Breast epithelium (tissue), 4 donors: ENCODE data around the gene BCL2L13. TPM values are rescaled to one million over a fixed set of nuclear protein-coding genes. Genes with fewer than 3 reads are reported as not detected.

Experiments used
- DNase-seq, 2 donors: peaks; one replicate each; pipeline ENCODE4 v3.0.0-alpha.2; 2019; ENCODE audit warnings: low spot score in 2 of 2
- H3K27ac ChIP-seq, 2 donors: fragments of 200-600 bp; sonication (generic) in 1 of 2; one replicate each; pipeline ENCODE4 v1.5.1; 2016 to 2019; ENCODE audit warnings: mild to moderate bottlenecking in 1 of 2
- H3K27me3 ChIP-seq, 2 donors: fragments of 200-600 bp; sonication (generic) in 1 of 2; one replicate each; pipeline versions ENCODE4 v1.5.1 to v1.6.0; 2017 to 2019; ENCODE audit warnings: control low read depth in 1 of 2, mild to moderate bottlenecking in 1 of 2
- H3K36me3 ChIP-seq: fragments of 200-600 bp; one replicate; pipeline ENCODE4 v1.5.1; 2019
- H3K4me1 ChIP-seq, 2 donors: fragments of 200-600 bp; sonication (generic); one replicate each; pipeline ENCODE4 v1.5.1; 2016 to 2019; ENCODE audit warnings: control low read depth in 1 of 2
- H3K4me3 ChIP-seq, 3 donors: fragments of 200-600 bp; sonication (generic); 1 replicate in 2 of 3; 2 replicates in 1 of 3; pipeline ENCODE4 v1.5.1; 2016 to 2019; ENCODE audit warnings: mild to moderate bottlenecking in 3 of 3, moderate library complexity in 2 of 3
- H3K9me3 ChIP-seq, 2 donors: fragments of 200-600 bp; sonication (generic) in 1 of 2; one replicate each; pipeline ENCODE4 v1.5.1; 2016 to 2019; ENCODE audit warnings: control low read depth in 1 of 2
- POLR2A ChIP-seq: fragments of 450-650 bp; IDR thresholded peaks from one replicate; pipeline ENCODE4 v1.6.1; 2016; ENCODE audit warnings: antibody characterized with exemption, mild to moderate bottlenecking, moderate library complexity
- POLR2AphosphoS5 ChIP-seq, 3 donors: sonication (generic); formaldehyde crosslinking; IDR thresholded peaks; one replicate each; pipeline ENCODE4 v1.6.1; 2017; ENCODE audit warnings: antibody characterized with exemption in 3 of 3
- intact Hi-C: fragments of 100-400 bp; cut with DNase I; formaldehyde crosslinking; loops from one replicate; pipeline ENCODE4 v1.15.1; 2023; ENCODE audit warnings: low total_unique reads
- total RNA-seq, 3 donors: library from RNA; depleted of rRNA; stranded (reverse); fragments of >200 nt; gene quantifications; one replicate each; pipeline ENCODE4 v1.1.0, GENCODE V29; 2016
- TF ChIP-seq, protein P1 (sequence below), 3 donors: fragments of 450-650 bp; IDR thresholded peaks; one replicate each; pipeline ENCODE4 v1.5.1; 2016 to 2017; ENCODE audit warnings: antibody characterized with exemption in 3 of 3, mild to moderate bottlenecking in 3 of 3, moderate library complexity in 3 of 3

The BCL2L13 gene
- total RNA-seq, 3 donors from 2014 or later, result 46.9 to 140 (median 61.6) TPM

GRCh38 chr22:17597217-17597616 is 41.3 kb upstream of the BCL2L13 start:
- Histone ChIP-seq H3K9me3 (no peaks in the 10 kb centered on the region), H3K36me3 (peaks cover 5% of the 10 kb centered on the region), H3K4me3 (no peak overlapping the region), H3K4me1 (no peaks in the 10 kb centered on the region), H3K27me3 (no peaks in the 10 kb centered on the region), H3K27ac (no peak overlapping the region)
- intact Hi-C loops, result no loop called here
- no peak for DNase-seq
- TF ChIP-seq POLR2AphosphoS5 (IDR thresholded peaks at IDR 0.05) (no peak), POLR2A (no peak)
- TF ChIP-seq, protein P1, sequence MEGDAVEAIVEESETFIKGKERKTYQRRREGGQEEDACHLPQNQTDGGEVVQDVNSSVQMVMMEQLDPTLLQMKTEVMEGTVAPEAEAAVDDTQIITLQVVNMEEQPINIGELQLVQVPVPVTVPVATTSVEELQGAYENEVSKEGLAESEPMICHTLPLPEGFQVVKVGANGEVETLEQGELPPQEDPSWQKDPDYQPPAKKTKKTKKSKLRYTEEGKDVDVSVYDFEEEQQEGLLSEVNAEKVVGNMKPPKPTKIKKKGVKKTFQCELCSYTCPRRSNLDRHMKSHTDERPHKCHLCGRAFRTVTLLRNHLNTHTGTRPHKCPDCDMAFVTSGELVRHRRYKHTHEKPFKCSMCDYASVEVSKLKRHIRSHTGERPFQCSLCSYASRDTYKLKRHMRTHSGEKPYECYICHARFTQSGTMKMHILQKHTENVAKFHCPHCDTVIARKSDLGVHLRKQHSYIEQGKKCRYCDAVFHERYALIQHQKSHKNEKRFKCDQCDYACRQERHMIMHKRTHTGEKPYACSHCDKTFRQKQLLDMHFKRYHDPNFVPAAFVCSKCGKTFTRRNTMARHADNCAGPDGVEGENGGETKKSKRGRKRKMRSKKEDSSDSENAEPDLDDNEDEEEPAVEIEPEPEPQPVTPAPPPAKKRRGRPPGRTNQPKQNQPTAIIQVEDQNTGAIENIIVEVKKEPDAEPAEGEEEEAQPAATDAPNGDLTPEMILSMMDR (IDR thresholded peaks at IDR 0.05), result no peak

- Histone ChIP-seq H3K36me3 (peaks cover 5% of the 10 kb centered on the region), H3K27me3 (no peaks in the 10 kb centered on the region), H3K9me3 (no peaks in the 10 kb centered on the region), H3K27ac (no peak overlapping the region), H3K4me1 (no peaks in the 10 kb centered on the region), H3K4me3 (no peak overlapping the region)
- TF ChIP-seq, protein P1 (IDR thresholded peaks at IDR 0.05), result no peak
- no peak for DNase-seq
- intact Hi-C loops, result no loop called here
Measured at GRCh38 chr22:17598318-17598717, 40.2 kb upstream of the BCL2L13 start.

GRCh38 chr22:17601031-17601430 is 37.5 kb upstream of the BCL2L13 start:
- no peaks in the 10 kb centered on the region for H3K9me3 ChIP-seq
- no peak overlapping the region for H3K27ac ChIP-seq
- H3K4me3 ChIP-seq, result no peak overlapping the region
- TF ChIP-seq POLR2A (no peak), POLR2AphosphoS5 (IDR thresholded peaks at IDR 0.05) (no peak)
- TF ChIP-seq, protein P1 (IDR thresholded peaks at IDR 0.05), result no peak
- H3K27me3 ChIP-seq, result no peaks in the 10 kb centered on the region
- no peak for DNase-seq
- no peaks in the 10 kb centered on the region for H3K4me1 ChIP-seq
- intact Hi-C loops, result no loop called here
- no peaks in the 10 kb centered on the region for H3K36me3 ChIP-seq

GRCh38 chr22:17603668-17604067 is 34.9 kb upstream of the BCL2L13 start:
- intact Hi-C loops, result no loop called here
- DNase-seq, result no peak
- Histone ChIP-seq H3K27me3 (no peaks in the 10 kb centered on the region), H3K36me3 (no peaks in the 10 kb centered on the region), H3K27ac (no peak overlapping the region), H3K4me3 (no peak overlapping the region), H3K9me3 (no peaks in the 10 kb centered on the region), H3K4me1 (no peaks in the 10 kb centered on the region)
- TF ChIP-seq, protein P1 (IDR thresholded peaks at IDR 0.05), result no peak
- no peak for TF ChIP-seq POLR2AphosphoS5 (IDR thresholded peaks at IDR 0.05)
- no peak for TF ChIP-seq POLR2A

GRCh38 chr22:17606496-17606895 is 32.1 kb upstream of the BCL2L13 start:
- H3K36me3 ChIP-seq, result no peaks in the 10 kb centered on the region
- TF ChIP-seq POLR2A (no peak), POLR2AphosphoS5 (IDR thresholded peaks at IDR 0.05) (no peak)
- TF ChIP-seq, protein P1 (IDR thresholded peaks at IDR 0.05), result no peak
- no peaks in the 10 kb centered on the region for H3K27me3 ChIP-seq
- H3K9me3 ChIP-seq, result no peaks in the 10 kb centered on the region
- no peak for DNase-seq
- intact Hi-C loops, result no loop called here
- H3K4me3 ChIP-seq, result no peak overlapping the region
- H3K27ac ChIP-seq, result no peak overlapping the region
- no peaks in the 10 kb centered on the region for H3K4me1 ChIP-seq
